ENCODE measurements around the gene DDIT4L.
"Not testable (repeated sequence)": the region's sequence is repeated elsewhere in the genome, so short reads cannot be mapped to it uniquely, and the experiment has no call there.

DDIT4L gene

DNA sequence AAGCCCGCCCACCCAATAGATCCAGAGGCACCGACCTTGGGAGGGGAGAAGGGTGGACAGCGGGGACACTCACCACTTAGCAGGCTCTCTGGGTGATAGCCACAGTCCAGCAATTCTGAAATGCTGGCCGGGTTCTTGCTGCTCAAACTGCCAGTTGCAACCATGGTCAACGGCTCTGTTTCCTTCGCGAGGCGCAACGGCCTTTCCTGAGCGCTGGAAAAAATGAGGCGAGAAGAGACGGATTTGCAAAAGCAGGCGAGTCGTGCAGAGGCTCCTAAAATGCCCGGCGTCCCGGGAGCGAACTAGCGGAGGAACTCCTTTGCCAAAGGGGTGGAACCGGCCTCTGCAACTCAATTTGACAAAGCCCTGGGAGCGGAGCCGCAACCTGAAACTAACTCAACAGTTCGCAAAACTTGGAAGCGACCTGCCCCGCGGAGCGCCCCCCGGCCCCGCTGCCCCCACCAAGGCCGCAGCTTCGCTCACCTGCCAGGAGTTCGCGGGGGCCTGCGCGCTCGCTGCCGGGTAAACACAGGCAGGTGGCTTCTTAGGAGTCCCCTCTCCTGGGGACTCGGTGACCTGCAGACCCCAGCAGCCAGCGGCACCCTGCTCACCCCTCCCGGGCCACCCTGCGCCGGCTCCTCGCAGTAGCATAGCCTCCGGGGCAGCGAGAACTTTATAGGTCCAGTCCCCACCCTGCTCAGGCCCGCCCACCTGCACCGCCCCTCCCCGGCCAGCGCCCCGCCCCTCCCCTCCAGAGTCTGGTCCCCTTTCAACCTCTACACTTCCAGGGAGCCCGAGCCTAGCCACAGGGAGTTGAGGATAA lies at the start of gene DDIT4L:
DDIT4L (minus strand) TSS at position 649 of the 823 bp plus-strand sequence; CDS start at position 164, 485 bp downstream.
- DNase-seq, result peak in 20 of 51 donors; percentile 2 to 23 (median 10)

- DNase-seq, result no peak
Observed at GRCh38 chr4:100240008-100240407, 49.7 kb upstream of the DDIT4L start.

GRCh38 chr4:100224721-100225120 lies 34.5 kb upstream of the DDIT4L start:
- no peak for DNase-seq

GRCh38 chr4:100224160-100224559 lies 33.9 kb upstream of the DDIT4L start:
- DNase-seq, result no peak

DNA sequence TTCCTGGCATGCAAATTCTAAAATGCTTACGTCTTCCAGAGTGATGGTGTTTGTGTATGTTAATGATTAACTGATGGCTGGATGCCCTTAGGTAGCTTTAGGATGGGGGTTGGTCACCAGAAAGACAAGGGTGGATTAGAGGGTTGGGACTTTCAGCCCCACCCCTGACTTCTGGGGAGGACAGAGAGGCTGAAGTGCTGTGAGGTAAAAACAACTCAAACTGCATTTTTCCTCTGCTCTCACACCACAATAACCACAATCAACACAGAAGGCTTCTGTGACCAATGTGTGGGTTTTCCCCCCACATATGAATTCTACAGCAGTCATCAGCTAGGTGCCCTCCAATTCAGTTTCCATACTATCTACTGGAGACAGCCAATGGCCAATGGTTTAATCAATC lies 18.7 kb upstream of the DDIT4L start:
- no peak for DNase-seq

GRCh38 chr4:100208459-100208858 lies 18.2 kb upstream of the DDIT4L start:
- DNase-seq, result no peak

GRCh38 chr4:100206850-100207249 lies 16.6 kb upstream of the DDIT4L start:
- DNase-seq, result no peak

DNA sequence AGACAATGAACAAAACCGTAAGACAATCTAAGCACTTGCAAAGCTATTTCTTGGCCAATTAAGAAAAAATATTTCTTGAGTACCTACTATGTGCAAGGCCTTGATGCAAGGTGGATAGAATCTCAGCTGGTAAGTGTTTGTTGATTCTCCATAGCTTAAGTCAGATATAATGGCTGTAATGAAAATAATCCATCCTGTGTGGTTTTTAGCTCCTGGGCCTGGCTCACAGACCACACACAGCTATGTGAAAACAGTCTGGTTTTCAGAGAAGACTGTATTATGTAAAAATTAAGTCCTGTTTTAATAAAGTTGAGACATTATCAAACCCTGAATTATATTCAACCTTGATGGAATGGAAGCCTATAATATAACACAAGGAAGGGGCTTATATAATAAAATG lies 7.8 kb upstream of the DDIT4L start:
- no peak for DNase-seq

DNA sequence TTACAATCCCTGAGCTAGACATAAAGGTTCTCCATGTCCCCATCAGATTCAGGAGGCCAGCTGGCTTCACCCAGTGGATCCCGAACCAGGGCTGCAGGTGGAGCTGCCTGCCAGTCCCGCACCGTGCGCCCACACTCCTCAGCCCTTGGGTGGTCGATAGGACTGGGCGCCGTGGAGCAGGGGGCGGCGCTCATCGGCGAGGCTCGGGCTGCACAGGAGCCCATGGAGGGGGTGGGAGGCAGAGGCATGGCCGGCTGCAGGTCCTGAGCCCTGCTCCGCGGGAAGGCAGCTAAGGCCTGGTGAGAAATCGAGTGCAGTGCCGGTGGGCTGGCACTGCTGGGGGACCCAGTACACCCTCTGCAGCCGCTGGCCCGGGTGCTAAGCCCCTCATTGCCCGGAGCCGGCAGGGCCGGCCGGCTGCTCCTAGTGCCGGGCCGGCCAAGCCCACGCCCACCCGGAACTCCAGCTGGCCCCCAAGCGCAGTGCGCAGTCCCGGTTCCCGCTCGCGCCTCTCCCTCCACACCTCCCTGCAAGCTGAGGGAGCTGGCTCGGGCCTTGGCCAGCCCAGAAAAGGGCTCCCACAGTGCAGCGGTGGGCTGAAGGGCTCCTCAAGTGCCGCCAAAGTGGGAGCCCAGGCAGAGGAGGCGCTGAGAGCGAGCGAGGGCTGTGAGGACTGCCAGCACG lies 6.3 kb upstream of the DDIT4L start:
- DNase-seq, result not testable (repeated sequence)

DNA sequence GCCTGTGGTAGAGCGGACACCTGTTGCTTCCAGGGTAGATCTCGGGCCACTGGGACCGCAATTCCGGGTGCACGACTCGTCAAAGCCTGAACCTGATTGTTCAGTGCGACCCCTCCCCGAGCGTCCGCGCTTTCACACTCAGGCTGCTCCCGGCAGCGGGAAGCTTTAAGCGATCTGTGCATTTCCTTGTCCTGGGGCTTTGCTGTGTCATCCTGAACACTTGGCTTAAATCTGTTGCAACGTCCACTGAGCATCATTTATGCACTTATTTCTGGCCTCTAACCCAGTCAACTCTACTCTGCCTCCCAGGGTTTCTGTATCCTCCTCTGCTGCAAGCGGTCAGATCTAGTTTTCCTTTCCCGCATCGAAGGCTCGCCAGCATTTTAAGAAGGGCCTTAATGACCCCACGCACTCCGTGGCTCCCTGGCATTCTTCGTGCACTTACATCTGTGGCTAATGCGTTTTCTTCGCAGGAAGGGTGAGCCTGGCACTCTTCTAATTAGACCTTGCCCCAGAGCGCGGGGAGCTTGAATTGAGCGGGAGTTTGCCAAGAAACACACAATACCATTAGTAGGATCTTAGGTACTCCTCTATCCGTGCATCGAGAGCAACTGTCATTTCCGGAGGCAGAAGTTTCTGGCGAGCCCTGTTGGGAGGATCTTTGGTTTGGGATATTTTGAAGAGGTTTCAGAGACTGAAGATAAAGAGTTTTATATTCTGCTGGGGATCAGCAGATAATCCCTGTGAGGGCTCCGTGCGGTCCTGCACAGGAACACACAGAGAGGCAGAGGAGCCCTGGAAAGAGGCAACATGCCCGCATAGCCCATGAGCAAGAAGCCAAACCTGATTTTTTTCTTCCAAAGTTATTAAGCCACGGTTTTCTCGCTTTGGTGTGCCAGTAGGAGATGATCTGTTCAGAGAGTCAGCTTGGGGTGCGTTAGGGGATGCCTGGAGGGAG lies 654 bp upstream of the DDIT4L start:
- peak in 3 of 51 donors; percentile 6 to 20 (median 10) for DNase-seq

GRCh38 chr4:100188829-100189228 lies 1.4 kb downstream of the DDIT4L start:
- DNase-seq, result peak in 2 of 51 donors; percentile 2 to 5

DNA sequence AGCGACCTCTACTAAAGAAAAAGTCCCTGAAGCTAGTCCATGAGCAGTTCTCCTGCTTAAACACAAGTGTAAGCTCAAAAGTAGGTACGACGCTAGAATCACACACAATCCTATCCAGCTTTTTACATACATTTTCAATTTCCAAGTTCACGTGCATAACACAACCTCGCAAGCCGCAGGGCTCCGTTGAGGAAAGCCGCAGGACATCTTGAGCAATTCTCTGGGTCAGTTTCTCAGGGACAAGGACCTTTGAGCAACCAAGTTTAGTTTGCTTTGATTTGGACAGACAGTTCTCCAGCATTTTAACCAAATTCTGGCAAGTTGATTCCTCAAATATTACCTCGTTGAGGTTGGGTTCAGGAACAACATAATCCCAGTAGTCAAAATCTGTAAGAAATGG lies 2.5 kb downstream of the DDIT4L start:
- DNase-seq, result no peak

DNA sequence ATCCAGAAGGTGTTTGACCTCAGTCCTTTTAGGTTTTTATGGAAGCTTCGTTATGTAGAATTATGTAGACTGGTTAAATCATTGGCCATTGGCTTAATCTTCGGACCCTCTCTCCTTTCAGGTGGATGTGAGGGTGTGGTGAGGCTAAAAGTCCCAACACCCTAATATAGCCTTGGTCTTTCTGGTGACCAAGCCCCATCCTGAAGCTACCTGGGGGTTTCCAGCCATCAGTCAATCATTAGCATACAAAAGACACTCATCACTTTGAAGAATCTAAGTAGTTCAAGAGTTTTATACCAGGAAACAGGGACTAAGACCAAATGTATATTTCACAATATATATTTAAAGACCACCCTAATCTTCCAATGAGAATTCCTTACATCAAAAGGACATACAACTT lies 5.5 kb downstream of the DDIT4L start:
- DNase-seq, result no peak

DNA sequence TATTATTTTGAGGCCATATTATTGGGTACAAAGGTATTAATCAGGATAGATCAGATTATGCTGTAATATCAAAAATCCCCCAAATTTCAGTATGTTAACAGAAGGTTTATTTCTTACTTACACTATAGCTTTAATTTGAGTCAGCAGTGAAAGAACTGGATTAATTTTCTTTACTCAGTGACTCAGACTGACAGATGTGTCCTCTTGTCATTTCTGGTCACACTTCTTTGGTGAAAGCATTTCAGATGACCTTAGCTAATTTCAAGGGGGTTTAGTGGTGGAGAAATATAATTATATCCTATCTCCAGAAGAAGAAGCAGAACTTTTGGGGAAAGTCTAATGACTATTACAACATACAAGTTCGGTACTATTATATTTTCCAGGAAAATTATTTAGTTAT lies 12.4 kb downstream of the DDIT4L start:
- no peak for DNase-seq

DNA sequence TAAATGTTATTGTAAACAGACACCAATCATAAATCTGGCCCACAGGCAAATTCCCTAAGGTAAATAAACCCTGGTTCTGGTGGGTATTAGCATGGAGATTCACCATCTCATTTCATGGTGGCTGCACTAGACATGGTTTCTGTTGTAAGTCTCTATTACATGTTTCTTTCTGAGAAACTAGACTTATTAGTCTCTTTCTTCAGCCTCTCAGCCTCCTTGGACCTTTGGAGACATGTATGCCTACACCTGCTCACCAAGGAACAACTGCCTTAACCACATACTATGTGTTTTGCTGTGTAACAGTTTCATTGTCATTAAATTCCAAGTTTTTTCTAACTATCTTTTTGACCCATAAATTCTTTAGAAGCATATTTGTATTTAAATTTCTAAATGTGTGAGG lies 13.1 kb downstream of the DDIT4L start:
- no peak for DNase-seq

DNA sequence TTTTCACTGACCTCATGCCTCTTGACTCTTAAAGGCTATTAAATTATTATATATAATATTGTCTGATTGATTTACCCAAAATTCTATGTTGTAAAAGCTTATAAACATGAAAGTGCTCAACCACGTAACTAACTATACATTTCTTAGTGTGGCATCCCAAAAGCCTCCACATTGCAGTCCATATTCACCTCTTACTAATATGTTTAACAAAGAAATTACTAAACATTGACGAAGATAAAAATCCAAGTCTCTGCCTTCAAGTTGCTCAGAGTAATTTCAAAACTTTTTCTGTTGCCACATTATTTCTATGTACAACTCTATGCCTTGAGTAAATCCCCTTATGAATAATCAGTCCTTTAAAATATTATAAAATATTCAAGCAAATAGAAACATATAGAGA lies 14.4 kb downstream of the DDIT4L start:
- no peak for DNase-seq

DNA sequence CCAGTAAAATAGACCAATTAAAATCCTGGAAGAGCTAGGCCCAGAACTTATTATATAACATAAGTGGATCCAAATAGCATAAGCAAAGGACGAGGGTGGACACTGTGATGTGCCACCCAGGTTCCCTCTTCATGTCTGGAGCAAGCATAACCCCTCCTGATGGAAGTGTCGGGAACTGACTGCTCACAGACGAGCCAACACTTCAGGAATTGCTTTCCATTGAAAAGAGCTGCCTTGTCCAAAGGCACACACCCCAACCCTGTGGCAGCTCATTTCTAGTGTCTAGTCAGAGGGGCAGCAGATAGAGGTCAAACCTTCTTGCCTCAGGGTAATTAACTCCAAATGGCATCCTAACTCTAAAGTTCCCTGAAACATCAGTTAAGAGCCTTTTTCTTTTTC lies 15.3 kb downstream of the DDIT4L start:
- no peak for DNase-seq

DNA sequence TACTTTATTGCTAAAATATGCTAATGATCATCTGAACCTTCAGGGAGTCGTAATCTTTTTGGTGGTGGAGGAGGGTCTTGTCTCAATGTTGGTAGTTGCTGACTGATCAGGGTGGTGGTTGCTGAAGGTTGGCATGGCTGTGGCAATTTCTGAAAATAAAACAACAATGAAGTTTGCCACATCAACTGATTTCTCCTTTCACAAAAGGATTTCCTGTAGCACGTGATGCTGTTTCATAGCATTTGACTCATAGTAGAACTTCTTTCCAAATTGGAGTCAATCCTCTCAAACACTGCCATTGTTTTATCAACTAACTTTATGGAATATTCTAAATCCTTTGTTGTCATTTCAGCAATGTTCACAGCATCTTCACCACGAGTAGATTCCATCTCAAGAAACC lies 19.3 kb downstream of the DDIT4L start:
- no peak for DNase-seq

- DNase-seq, result no peak
Observed at GRCh38 chr4:100169491-100170485, 20.5 kb downstream of the DDIT4L start.

GRCh38 chr4:100168521-100168920 lies 21.7 kb downstream of the DDIT4L start:
- no peak for DNase-seq

Measured in hypothalamus (tissue), 51 donors.